PFSK-1 (cell line): ENCODE measurements around the gene OR6B2.

Source experiments
- FOXP2 ChIP-seq: optimal IDR thresholded peaks from 2 replicates; pipeline ENCODE3; 2011; ENCODE audit warnings: borderline replicate concordance, control low read depth, inconsistent platforms; ENCODE audit not compliant: insufficient read depth; ENCODE audit errors: extremely low read length, extremely low read depth
- POLR2AphosphoS5 ChIP-seq: IDR thresholded peaks from 2 replicates; pipeline ENCODE4 v1.6.1; 2012; ENCODE audit warnings: low read depth, mild to moderate bottlenecking, control low read depth, low read length, moderate library complexity
- SIN3A ChIP-seq: IDR thresholded peaks from 2 replicates; pipeline ENCODE4 v1.6.1; 2012; ENCODE audit warnings: mild to moderate bottlenecking, low read length, moderate library complexity, borderline replicate concordance; ENCODE audit not compliant: insufficient read depth
- TAF1 ChIP-seq: IDR thresholded peaks from 2 replicates; pipeline ENCODE4 v1.6.1; 2012; ENCODE audit warnings: low read length, control low read depth, borderline replicate concordance; ENCODE audit not compliant: insufficient read depth
- TF ChIP-seq, protein P1 (sequence below), 2 experiments: IDR thresholded peaks; 2 replicates each; pipeline versions ENCODE4 v1.6.1 to v1.8.0; 2011 to 2012; ENCODE audit warnings: low read depth in 2 of 2, low read length in 2 of 2, control low read depth in 1 of 2, inconsistent platforms in 1 of 2, mild to moderate bottlenecking in 1 of 2, moderate library complexity in 1 of 2; ENCODE audit not compliant: insufficient read depth in 1 of 2

OR6B2 gene

DNA sequence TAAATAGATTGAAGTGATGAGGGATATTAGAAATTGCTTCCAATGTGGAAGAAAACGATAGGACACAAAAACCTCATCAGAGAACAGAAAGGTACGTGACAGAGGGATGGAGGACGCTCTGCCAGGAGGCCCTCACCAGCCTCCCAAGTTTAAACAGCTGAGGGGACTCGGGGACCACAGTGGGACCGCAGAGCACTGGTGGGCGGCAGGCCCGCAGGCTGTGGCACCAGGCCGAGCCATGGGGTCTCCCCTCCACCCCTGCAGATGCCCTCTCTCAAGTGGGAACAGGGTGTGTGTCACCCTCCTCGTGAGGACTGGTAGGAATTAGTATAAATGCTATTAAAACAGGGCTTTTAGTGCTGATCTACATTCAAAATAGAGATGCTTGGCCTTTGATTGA is 15.9 kb downstream of the OR6B2 start:
- TF ChIP-seq TAF1 (no peak), SIN3A (no peak), FOXP2 (no peak), POLR2AphosphoS5 (no peak)
- TF ChIP-seq, protein P1, sequence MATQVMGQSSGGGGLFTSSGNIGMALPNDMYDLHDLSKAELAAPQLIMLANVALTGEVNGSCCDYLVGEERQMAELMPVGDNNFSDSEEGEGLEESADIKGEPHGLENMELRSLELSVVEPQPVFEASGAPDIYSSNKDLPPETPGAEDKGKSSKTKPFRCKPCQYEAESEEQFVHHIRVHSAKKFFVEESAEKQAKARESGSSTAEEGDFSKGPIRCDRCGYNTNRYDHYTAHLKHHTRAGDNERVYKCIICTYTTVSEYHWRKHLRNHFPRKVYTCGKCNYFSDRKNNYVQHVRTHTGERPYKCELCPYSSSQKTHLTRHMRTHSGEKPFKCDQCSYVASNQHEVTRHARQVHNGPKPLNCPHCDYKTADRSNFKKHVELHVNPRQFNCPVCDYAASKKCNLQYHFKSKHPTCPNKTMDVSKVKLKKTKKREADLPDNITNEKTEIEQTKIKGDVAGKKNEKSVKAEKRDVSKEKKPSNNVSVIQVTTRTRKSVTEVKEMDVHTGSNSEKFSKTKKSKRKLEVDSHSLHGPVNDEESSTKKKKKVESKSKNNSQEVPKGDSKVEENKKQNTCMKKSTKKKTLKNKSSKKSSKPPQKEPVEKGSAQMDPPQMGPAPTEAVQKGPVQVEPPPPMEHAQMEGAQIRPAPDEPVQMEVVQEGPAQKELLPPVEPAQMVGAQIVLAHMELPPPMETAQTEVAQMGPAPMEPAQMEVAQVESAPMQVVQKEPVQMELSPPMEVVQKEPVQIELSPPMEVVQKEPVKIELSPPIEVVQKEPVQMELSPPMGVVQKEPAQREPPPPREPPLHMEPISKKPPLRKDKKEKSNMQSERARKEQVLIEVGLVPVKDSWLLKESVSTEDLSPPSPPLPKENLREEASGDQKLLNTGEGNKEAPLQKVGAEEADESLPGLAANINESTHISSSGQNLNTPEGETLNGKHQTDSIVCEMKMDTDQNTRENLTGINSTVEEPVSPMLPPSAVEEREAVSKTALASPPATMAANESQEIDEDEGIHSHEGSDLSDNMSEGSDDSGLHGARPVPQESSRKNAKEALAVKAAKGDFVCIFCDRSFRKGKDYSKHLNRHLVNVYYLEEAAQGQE (IDR thresholded peaks at IDR 0.05; ENCODE audit: insufficient read depth in 1 of 2, low read depth in 2 of 2, low read length in 2 of 2), result no peak

DNA sequence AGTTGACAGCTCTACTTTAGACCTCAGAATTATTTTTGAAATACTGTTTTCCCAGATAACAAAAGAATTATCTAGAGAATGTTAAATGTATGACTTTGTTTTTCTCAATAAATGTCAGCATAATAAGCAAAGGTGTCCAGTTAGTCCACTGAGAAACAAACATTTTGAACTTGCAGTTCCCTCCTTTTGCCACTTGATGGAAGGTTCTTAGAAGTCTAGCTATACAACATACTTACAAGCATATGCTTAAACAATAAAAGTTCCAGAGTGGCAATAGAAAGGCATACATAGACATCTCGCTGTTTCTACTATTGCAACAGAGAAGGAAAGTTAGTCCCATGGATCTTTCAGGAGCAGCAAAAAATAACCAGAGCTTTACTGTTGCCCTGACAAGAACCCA is 16.9 kb downstream of the OR6B2 start:
- TF ChIP-seq, protein P1 (IDR thresholded peaks at IDR 0.05; ENCODE audit: insufficient read depth in 1 of 2, low read depth in 2 of 2, low read length in 2 of 2), result no peak
- no peak for TF ChIP-seq POLR2AphosphoS5
- TF ChIP-seq FOXP2, result no peak
- TF ChIP-seq SIN3A, result no peak
- no peak for TF ChIP-seq TAF1

DNA sequence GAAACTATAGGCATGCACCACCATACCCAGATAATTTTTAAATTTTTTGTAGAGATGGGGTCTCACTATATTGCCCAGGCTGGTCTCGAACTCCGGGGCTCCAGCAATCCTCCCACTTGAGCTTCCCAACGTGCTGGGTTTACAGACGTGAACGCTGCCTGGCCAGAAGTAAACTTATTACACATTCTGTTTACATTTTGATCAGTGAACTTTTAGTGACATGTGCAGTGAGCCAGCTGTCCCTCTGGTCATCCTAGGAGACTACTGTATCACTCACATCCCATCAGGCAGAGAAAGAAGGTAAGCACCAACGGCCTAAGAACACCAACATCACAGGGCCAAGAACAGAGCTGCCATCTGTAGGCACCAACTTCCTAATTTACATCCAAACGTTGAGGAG is 27.2 kb downstream of the OR6B2 start:
- TF ChIP-seq TAF1 (no peak), FOXP2 (no peak), POLR2AphosphoS5 (no peak), SIN3A (no peak)
- TF ChIP-seq, protein P1 (IDR thresholded peaks at IDR 0.05; ENCODE audit: insufficient read depth in 1 of 2, low read depth in 2 of 2, low read length in 2 of 2), result no peak

DNA sequence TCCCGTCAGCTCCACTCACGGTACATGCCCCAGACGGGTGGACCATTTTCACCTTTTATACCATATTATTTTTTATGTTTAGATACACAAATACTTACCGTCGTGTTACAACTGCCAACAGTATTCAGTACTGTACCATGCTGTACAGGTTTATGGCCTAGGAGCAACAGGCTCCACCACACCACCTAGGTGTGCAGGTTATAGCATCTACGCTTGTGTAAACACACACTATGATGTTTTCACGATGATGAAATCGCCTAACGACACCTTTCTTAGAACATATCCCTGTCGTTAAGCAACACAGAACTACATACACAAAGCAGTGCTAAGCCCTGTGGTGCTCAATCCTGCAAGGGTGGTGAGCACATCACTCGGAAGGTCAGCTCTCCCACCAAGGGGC is 29.6 kb downstream of the OR6B2 start:
- TF ChIP-seq SIN3A (no peak), TAF1 (no peak), POLR2AphosphoS5 (no peak), FOXP2 (no peak)
- TF ChIP-seq, protein P1 (IDR thresholded peaks at IDR 0.05; ENCODE audit: insufficient read depth in 1 of 2, low read depth in 2 of 2, low read length in 2 of 2), result no peak
